Fibroblast of lung (primary cell): ENCODE data around the gene RNF31.

ENCODE experiments used
- CTCF ChIP-seq, 2 donors: IDR thresholded peaks in 1 of 2; conservative IDR thresholded peaks in 1 of 2; 1 replicate in 1 of 2; 2 replicates in 1 of 2; pipeline ENCODE4 v1.5.1; 2011 to 2012; ENCODE audit warnings: low read length in 2 of 2, control low read depth in 1 of 2, inconsistent platforms in 1 of 2, low read depth in 1 of 2, mild to moderate bottlenecking in 1 of 2
- EZH2 ChIP-seq: IDR thresholded peaks from 2 replicates; pipeline ENCODE4 v1.5.1; 2012; ENCODE audit warnings: low read length, control low read depth, mild to moderate bottlenecking; ENCODE audit errors: missing control alignments

GRCh38 chr14:24155100-24155499, 7.8 kb downstream of the RNF31 start:
- TF ChIP-seq CTCF (conservative IDR thresholded peaks at IDR 0.05 in 1 of 2, IDR thresholded peaks at IDR 0.05 in 1 of 2; ENCODE audit: low read depth in 1 of 2, low read length in 2 of 2) (no peak), EZH2 (no peak)
